Cardiac septum (tissue), 1 donor: ENCODE results near the gene ADAMTSL3. TPM values are rescaled to one million over a fixed set of nuclear protein-coding genes. Genes with fewer than 3 reads are reported as not detected.
"Not testable (repeated sequence)": the region's sequence is repeated elsewhere in the genome, so short reads cannot be mapped to it uniquely, and the experiment has no call there.

Source experiments
- DNase-seq: peaks from one replicate; pipeline ENCODE4 v3.0.0-alpha.2; 2020; ENCODE audit warnings: low spot score
- intact Hi-C: fragments of 100-400 bp; cut with DNase I; formaldehyde crosslinking; loops from one replicate; pipeline ENCODE4 v1.14.0; 2022
- total RNA-seq: library from RNA; stranded (reverse); fragmentation: NEBNext Ultra II Directional; extraction: Animal tissue kit (Norgen Biotek cat#: 25700); gene quantifications from one replicate; pipeline ENCODE4 v1.2.1, GENCODE V29; 2021
- donor health status: DM: no; HTN: no; CAD: no.

Gene ADAMTSL3
- total RNA-seq, 1 donor from 2014 or later: 9.8 TPM

DNA sequence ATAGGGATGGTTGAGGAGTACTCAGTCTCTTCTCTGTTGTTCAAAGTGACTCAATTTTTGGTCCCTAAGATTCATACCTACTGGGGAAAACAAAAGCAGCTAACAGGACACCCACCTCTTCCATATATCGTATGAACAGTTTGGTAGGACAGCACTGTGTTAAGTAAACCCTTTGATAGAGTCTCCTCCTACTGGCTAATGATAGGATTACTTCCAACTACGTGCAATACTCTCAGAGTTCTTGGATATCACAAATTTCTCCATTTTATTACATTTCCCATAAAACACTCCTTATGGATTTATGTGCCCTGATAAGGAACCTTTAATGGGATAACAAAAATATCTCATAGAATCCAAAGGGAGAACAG is 381.5 kb downstream of the ADAMTSL3 start:
- no peak for DNase-seq
- intact Hi-C loops: loop anchor here (10.0 kb wide), 1 partner anchor 301 kb away; no protein-coding TSS in a partner anchor

DNA sequence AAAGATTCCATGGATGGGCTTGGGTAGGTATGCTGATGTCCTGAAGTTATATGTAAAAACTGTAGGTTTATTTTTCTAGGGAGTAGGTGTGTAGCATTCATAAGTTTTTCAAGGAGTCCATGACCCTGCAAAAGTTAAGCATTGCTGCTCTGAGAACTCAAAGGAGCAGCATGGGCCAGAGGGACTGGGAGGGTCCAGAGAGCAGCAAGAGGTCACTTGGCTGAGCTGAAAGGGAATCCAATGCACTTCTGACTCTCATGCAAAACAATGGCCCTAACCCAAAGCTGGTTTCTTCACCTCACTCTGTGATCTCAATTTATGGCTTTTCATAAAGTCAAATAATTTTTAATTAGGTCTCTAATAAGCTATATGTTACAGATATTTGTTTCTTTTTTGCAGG is 383.4 kb downstream of the ADAMTSL3 start:
- DNase-seq: no peak
- intact Hi-C loops: loop anchor here (10.0 kb wide), 1 partner anchor 302 kb away; no protein-coding TSS in a partner anchor

DNA sequence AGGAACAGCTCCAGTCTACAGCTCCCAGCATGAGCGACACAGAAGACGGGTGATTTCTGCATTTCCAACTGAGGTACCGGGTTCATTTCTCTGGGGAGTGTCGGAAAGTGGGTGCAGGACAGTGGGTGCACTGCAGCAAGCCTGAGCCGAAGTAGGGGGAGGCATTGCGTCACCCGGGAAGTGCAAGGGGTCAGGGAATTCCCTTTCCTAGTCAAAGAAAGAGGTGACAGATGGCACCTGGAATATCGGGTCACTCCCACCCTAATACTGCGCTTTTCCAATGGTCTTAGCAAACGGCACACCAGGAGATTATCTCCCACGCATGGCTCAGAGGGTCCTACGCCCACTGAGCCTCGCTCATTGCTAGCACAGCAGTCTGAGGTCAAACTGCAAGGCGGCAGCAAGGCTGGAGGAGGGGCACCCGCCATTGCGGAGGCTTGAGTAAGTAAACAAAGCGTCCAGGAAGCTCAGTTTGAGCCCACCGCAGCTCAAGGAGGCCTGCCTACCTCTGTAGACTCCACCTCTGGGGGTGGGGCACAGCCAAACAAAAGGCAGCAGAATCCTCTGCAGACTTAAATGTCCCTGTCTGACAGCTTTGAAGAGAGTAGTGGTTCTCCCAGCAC is 388.6 kb downstream of the ADAMTSL3 start:
- intact Hi-C loops, DNase-seq: not testable (repeated sequence)

DNA sequence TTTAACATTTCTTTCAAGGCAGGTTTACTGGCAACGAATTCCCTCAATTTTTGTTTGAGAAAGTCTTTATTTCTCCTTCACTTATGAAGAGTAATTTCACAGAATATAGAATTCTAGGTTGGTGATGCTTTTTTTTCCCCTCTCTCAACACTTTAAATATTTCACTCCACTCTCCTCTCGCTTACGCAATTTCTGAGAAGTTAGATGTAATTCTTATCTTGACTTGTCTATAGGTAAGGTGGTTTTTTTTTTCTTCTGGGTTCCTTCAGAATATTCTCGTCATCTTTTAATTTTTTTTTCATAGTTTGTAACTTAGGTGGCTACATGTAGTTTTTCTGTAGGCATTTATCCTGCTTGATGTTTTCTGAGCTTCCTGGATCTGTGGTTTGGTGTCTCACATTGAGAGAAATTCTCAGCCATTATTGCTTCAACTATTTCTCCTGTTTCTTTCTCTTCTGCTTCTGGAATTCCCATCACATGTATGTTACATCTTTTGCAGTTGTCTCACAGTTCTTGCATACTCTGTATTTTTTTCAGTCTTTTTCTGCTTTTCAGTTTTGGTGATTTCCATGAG is 392.2 kb downstream of the ADAMTSL3 start:
- intact Hi-C loops: no loop called here
- DNase-seq: no peak

DNA sequence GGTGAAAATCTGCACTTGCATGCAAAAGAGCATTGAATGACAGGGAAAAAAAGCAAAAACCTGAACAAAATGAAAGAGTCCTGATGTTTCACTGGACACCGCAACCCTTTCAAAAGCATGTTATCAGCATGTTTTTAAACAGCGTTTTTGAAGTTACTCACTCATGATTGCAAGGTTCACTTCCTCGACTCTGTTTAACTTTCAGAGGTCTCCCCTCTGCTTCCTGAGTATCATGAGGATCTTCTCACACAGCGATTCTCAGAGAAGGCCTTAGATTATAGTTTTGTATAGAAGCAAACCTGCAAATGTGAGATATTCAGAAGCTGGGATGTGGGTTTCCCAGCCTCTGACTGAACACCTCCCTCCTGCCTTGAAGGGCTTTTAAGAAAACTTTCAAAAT is 395.6 kb downstream of the ADAMTSL3 start:
- DNase-seq, intact Hi-C loops: not testable (repeated sequence)

DNA sequence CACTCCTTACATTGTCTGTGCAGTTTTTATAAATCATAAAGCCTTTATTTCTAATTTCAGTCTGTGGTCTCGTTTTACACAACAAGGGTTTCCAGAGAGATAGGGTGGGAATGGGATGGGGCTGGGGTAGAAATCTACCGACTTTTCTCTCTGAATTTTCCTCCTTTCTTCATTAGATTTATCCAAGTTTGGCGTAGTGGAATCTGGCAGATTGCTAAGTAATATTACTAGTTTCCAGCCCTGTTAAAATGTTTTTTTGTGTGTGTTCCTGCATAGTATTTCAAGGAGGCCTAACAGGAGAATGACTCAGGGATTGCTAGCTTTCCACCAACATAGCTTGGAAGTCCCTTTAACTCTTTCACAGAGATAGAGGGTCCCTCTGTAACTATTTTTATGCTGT is 396.2 kb downstream of the ADAMTSL3 start:
- no peak for DNase-seq
- intact Hi-C loops: no loop called here

DNA sequence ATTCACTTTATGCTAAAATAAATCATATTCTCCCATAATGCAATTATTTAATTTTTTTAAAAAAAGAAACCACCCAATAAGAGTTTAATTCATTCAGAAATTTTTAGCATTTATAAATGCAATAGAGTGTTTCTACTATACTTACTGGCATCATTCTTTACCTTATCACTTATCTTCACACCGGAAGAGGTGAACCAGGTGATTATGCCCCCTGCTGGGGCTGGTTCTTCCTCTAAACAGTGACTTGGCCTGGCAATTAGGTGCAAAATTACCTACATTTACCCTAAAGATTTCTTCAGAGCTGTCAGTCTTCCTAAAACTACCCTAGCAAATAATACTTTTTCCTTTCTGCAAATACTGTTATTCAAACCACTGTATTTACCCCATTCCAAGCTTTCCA is 397.2 kb downstream of the ADAMTSL3 start:
- intact Hi-C loops, DNase-seq: not testable (repeated sequence)

DNA sequence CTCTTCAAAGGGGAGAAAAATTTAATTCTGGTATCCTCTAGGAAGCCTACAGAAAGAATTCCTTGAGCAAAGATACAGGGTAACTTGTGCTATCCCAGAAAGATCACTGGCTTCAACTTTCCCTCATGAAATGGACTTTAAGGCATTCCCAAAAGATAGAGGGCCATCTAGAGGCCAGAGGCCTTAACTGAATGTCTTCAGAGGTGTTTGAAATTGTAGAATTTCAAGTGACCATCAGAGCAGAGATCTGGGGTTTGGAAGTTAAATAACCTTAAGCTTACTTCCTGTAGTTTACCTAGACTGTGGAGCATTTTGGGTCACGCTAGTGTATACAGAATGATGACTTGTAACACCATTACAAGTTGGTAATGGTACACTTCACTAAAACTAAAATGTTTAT is 400.6 kb downstream of the ADAMTSL3 start:
- intact Hi-C loops, DNase-seq: not testable (repeated sequence)

DNA sequence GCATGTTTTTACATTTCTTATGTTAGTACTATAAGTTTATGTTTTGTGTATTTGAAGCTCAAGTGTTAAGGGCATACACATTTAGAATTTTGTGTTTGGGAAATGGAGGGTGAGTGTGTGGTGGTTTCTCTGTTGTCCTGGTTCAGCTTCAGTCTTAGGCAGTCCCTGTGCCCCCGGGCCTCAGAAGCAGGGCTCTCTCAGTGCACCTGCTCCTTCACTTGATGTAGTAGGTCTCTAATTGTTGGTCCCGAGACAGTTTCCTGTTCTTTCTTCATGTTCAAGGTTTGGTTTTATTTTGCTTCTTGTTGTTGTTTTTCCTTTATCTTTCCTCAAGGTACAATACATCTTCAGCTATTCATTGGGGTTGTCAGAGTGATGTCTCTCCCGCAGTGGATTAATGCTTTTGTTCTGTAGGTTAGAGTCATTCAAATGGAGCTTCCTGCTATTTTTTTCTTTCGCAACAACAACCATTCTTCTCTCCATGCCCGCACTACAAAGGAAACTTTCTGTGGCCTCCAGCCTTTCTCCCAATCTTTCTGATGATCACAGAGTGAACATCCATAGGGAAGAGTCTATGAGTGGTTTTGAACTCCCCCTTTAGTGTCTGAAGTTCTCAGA is 403.9 kb downstream of the ADAMTSL3 start:
- no peak for DNase-seq
- intact Hi-C loops: no loop called here

DNA sequence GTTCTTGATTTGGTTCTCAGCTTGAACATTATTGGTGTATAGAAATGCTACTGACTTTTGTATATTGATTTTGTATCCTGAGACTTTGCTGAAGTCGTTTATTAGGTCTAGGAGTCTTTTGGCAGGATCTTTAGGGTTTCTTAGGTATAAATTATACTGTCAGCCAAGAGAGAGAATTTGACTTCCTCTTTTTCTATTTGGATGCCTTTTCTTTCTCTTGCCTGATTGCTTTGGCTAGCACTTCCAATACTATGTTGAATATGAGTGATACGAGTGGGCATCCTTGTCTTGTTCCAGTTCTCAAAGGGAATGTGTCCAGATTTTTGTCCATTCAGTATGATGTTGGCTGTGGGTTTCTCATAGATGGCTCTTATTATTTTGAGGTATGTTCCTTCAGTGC is 409.8 kb downstream of the ADAMTSL3 start:
- DNase-seq, intact Hi-C loops: not testable (repeated sequence)

DNA sequence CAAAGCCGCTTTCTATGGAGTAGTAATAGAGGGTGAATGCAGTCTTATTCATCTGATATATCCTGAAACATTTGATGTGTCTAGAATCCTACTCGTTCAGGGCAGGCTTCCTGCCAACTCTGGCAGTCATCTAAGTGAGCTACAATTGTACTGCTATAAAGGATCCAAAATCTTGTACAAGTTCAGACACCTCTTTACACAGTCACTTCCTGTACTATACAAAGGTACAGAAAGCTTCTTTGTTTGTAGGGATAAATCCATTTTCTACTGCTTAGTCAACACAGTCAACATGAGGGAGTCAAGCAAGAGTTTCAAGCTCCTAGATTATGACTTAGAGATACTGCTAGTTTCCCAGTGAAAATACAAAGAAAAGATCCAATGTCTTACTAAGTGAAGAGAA is 414.8 kb downstream of the ADAMTSL3 start:
- intact Hi-C loops, DNase-seq: not testable (repeated sequence)

DNA sequence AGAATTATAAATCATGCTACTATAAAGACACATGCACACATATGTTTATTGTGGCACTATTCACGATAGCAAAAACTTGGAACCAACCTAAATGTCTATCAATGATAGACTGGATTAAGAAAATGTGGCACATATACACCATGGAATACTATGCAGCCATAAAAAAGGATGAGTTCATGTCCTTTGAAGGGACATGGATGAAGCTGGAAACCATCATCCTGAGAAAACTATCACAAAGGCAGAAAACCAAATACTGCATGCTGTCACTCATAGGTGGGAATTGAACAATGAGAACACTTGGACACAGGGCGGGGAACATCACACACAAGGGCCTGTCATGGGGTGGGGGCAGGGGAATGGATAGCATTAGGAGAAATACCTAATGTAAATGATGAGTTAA is 424.1 kb downstream of the ADAMTSL3 start:
- intact Hi-C loops, DNase-seq: not testable (repeated sequence)

DNA sequence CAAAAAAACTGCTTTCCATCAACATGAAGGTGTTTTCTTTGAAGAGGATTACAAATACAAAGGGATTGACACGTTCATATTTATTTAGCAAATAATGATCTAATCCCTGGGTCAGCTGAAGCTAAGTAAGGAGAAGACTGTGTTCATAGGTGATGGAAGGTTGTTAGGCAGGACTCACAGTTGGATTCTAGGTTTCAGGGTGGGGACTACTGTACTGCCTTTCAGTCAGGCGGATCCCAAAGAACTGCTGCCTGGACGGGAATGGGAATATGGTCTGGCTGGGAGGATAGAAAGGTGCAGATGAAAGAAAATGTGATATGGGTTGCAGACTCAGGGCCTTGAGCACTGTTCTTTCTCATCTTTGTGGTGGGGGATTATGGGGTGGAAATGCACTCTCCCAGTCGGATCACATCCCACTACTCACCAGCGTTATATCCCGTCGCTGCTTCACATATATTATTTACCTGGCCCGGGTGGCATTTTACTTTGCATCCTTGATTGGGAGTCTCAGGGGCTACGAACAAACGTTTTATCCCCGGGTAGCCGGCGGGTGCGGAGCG is 425.5 kb downstream of the ADAMTSL3 start:
- intact Hi-C loops, DNase-seq: not testable (repeated sequence)

DNA sequence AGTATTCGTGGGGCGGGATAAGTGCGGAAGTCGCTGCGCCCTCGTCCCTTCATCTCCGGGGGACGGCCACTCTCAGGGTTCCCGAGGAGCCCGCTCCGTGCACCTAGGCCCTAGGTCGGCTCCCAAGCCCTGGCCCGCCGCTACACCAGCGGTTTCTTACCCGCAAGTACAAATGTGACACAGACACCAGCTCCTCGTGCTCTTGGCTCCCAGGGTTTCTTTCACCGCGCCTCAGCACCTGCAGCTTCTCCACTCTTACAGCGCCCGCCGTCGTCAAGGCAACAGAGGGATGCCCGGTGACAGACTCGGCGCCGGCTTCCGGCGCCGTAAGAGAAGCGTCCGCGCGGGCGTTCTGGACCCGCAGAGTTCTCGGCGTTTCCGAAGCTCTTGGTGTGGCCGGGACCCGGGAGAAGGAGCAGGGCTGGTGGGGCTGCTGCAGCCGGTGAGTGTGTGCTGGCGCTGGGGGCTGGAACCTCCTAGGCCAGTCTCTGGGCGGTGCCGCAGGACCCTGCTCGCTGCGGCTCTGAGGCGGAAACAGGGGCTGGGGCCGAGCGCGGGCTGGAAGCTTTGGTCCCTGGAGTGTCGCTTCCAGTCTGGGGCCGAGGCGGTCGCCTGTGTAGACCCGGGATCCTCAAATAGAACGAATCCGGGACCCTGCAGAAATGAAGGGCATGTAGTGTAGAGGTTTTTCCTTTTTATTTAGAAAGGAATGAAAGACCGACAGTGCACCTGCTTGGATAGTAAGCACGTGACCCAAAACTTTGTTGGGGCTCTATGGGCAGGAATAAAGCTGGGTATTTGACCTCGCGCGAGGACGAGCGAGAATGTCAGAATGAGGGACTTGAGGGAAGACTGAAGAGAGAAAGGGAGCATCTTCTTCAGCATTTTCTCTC is 426.2 kb downstream of the ADAMTSL3 start:
- DNase-seq: no peak
- intact Hi-C loops: no loop called here

DNA sequence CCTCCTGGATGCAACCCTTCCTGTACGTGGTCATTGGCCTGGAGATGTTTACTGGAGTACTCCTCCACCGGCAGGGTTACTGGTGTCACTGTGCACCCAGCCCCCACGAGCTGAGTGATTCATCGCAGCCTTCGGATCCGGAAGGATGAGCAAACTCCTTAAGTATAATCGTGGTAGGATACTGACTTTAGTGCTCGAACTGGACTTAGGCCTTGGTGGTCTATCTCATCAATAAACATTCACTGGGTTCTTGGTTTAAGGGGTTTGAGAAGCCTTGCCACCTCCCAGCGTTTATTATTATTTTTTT is 426.8 kb downstream of the ADAMTSL3 start:
- DNase-seq, intact Hi-C loops: not testable (repeated sequence)

DNA sequence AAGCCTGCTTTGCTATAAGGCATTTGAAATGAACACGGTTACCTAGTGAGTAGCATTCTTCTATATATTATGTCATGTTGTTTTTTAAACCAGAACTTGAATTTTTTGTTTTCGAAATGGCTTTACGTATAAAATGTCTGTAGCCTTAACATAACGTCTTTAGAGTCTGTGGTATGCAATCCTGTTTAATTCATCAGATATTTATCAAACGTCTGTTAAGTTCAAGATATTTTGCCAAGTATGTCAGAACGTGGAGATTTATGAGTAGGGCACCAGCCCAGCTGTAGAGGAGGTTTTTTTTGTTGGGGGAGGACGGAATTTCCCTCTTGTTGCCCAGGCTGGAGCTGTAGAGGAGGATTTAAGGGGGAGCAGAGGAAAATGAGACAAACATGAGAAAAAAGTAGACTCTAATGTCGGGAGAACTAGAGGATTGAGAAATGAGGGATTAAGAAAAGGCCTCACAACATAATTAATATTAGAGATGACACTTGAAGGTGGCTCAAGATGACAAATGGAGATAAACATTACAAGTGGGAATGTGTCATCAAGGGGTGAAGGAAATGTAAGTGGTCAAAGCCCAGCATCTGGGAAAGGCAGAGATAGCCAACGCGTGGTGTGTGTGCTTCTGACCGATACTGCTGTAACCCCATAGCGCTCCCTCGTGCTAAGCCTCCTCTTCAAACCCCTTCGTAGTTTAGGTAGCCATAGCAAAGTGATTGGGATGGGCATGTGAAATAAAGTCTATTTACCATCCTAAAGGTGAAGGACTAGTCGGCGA is 427.7 kb downstream of the ADAMTSL3 start:
- intact Hi-C loops: no loop called here

DNA sequence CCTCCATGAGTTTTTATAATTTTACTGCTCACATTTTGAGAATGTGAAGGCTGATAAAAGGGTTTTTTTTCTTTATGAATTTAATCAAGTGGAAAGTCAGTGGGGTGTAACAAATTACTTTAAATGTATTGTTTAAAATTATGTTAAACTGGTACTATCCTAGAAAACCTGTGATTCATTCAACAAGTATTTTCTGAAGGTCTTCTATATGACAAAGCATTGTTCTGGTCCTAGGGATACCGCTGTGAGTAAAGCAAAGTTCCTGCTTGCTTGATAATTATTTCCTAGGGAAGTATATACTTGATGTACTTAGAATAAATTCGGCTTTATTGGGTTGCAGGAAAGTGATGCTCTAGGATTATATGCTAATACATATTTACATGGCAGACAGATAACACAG is 428.8 kb downstream of the ADAMTSL3 start:
- DNase-seq: no peak
- intact Hi-C loops: no loop called here

More for the DNA sequence above, 427.7 kb downstream of the ADAMTSL3 start:
- no peak for DNase-seq

DNA sequence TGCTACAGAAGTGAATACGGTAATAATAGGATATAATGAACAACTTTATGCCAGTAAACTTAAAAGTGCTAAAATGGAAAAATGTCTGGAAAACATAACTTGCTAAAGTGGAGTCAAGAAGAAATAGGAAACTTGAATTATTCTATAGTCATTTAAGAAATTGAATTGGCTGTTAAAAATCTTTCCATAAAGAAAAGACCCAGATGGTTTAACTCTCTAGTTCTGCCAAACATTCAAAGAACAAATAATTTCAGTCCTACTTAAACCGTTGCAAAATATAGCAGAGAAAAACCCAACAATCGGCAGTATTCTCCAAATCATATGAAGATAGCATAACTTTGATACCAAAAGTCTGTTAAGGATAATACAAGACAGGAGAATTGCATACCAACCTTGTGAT is 432.1 kb downstream of the ADAMTSL3 start:
- intact Hi-C loops: not testable (repeated sequence)

More for the DNA sequence above, 432.1 kb downstream of the ADAMTSL3 start:
- not testable (repeated sequence) for DNase-seq
